Daoy (cell line): ENCODE results near the gene MALL. TPM values are rescaled to one million over a fixed set of nuclear protein-coding genes. Genes with fewer than 3 reads are reported as not detected.
"Not testable (repeated sequence)": the region's sequence is repeated elsewhere in the genome, so short reads cannot be mapped to it uniquely, and the experiment has no call there.

Source experiments
- DNase-seq: peaks from one replicate; pipeline ENCODE4 v3.0.0-alpha.2; 2015; ENCODE audit warnings: low read depth
- total RNA-seq: library from RNA; depleted of rRNA; stranded (reverse); fragments of >200 nt; shearing (Covaris generic); gene quantifications from 2 replicates; pipeline ENCODE4 v1.2.3, GENCODE V29; 2014; rRNA removed

The MALL gene
- 0.34 TPM in 1 of 2 replicates, not detected in the other for total RNA-seq

DNA sequence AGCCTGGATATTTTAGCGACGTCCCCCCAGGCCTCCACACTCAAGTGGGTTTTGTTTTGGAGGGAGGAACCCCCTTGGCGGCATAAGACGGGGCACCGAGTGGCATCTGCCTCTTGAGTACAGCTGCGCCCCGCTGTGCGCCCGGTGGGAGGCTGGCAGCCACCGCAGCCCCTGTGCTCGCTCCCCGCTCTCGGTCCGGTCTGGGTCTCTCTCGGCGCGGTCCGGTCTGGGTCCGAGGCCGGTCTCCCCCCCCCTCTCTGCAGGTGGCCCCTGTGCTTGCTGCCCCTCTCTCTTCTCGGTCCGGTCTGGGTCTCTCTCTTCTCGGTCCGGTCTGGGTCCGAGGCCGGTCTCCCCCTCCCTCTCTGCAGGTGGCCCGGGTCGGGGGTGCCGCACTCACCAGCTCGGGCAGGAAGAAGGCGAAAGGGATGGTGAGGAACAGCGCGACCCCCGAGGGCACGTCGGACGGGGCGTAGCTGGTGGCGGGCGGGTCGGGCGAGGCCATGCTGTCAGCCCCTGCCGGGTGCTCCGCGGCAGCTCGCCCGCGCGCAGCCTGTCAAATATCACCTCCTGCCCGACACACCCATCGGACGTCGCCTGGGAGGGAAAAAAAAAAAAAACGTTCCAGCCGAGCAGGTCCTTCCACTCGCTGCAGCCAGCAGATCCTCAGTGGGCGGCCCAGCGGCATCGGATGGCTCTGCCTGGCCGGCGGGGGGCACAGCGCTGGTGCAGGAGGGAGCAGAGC is at the start of gene MALL:
TSS of gene MALL (minus strand) at position 532 of the 742 bp plus-strand sequence. CDS start at position 502, 30 bp downstream.
- DNase-seq: no peak

DNA sequence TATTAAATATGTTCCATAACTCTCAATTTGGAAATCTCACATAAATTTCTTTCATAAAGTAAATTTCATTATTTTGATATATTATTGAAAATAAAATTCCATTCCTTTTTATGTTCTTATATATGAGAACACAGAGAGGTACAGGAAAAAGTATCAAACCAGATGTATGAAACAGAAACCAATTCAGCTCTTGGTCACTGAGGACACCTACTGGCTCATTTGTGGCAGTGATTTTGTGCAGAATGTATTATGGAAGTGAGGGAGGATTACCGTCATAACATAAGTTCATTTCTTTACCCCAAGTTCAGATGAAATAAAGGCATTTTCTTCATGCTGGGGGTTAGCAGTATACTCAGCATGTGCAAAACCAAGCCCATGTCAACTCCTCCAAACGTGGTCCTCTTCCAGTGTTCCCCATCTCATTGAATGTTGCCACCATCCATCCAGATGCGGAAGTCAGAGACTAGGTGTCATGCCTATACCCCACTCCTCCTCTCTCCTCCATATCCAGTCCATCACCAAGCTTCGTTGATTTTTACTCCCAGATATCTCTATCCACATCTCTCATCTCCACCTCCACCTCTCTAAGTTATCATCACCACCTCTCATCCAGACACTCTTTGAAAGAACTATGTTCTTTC is 41.7 kb upstream of the MALL start:
- DNase-seq: peak; percentile 64

DNA sequence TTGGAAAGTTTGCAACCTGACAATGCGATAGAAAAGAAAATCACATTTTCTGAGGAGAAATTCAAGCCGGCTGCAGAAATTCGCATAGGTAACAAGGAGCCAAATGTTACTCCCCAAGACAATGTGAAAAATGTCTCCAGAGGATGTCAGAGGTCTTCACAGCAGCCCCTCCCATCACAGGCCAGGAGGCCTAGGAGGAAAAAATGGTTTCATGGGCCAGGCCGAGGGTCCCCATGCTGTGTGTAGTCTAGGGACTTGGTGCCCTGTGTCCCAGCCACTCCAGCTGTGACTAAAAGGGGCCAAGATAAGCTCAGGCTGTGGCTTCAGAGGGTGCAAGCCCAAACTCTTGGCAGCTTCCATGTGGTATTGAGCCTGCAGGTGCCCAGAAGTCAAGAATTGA is 39.2 kb upstream of the MALL start:
- DNase-seq: not testable (repeated sequence)

DNA sequence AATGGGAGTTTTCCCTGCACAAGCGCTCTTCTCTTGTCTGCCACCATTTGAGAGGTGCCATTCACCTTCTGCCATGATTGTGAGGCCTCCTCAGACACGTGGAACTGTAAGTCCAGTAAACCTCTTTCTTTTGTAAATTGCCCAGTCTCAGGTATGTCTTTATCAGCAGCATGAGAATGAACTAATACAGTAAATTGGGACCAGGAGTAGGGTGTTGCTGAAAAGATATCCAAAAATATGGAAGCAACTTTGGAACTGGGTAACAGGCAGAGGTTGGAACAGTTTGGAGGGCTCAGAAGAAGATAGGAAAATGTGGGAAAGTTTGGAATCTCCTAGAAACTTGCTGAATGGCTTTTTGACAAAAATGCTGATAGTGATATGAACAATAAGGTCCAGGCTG is 38.6 kb upstream of the MALL start:
- DNase-seq: not testable (repeated sequence)

DNA sequence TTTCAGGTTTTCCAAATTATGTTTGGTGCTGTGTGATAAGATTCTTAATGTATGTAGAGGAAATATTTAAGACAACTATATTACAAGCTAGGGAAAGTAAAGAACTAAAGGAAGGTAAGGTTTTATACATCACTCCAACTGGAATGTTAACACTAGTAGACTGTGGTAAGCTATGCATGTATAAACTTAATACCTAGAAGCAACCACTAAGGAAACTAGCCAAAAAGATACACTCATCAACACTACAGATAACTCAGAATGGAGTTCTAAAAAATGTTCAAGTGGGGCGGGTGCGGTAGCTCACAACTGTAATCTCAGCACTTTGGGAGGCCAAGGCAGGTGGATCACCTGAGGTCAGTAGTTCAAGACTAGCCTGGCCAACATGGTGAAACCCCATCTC is 37.8 kb upstream of the MALL start:
- no peak for DNase-seq

DNA sequence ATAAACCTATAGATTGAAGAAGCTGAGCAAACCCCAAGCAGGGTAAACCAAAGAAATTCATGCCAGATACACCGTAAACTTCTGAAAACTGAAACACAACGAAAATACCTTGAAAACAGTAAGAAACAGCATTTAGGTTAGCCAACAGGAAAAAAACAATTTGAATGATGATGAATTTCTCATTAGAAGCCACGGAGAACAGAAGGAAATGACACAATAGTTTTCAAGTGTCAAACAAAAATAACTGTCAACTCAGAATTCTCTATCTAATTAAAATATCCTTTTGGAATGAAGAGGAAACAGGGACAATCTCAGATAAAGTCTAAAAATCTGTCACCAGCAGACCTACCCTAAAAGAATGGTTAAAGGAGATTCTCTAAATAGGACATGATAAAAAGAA is 37.3 kb upstream of the MALL start:
- no peak for DNase-seq

DNA sequence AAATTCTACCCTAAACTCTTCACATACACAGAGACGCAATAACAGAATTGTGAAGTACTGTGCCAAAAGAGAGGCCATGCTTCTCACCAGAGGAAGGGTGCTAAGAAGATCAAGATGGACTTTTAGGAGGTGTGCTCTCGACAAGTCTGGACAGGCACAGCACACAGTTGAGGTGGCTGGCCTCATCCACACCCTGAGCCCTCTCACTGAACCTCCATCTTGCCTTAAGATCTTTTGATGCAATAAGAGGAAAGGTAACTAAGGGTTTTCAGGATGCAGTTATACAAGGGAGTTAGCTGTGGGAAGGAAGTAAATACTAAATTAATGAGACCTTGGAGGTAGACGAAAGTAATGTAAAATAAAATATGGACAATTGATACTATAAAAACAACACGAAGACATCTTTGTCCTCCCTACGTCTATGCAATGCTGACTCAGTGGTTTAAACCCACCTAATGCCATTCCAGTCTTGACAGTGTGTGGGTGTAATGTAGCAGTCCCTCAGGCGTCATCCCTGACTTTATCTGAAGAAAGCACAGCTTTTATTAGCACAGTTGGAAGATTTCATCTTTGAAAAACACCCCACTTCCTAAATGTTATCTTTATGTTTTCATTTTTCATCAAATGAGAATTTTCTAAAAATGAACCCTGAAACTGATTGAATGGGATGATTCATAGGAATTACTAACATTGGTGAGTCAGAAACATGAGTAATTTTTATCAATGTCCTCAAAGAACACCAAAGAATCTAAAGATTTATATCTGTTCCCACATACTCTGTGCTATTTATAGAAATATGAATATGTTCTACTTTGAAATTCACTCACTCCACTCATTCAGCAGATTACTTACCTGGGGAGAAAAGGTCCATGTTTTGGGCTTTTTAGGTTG is 34.0 kb upstream of the MALL start:
- peak; percentile 77 for DNase-seq

DNA sequence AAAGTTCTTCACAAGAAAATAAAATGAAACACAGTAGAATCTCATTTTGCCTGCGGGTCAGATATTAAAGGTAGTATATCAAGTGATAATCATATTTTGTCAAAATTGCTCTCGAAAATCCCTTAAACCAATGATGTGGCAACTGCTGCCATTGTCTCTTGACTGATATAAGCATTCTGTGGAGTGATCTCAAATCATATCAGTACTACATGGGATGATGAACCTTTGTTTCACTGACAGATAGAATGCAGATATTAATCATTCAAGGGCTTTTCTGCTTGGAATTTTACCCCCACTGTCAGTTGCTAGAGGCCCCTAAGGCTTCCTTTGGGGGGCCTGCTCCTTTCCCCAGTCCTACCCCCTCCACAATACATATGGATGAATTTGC is 31.3 kb upstream of the MALL start:
- DNase-seq: no peak

DNA sequence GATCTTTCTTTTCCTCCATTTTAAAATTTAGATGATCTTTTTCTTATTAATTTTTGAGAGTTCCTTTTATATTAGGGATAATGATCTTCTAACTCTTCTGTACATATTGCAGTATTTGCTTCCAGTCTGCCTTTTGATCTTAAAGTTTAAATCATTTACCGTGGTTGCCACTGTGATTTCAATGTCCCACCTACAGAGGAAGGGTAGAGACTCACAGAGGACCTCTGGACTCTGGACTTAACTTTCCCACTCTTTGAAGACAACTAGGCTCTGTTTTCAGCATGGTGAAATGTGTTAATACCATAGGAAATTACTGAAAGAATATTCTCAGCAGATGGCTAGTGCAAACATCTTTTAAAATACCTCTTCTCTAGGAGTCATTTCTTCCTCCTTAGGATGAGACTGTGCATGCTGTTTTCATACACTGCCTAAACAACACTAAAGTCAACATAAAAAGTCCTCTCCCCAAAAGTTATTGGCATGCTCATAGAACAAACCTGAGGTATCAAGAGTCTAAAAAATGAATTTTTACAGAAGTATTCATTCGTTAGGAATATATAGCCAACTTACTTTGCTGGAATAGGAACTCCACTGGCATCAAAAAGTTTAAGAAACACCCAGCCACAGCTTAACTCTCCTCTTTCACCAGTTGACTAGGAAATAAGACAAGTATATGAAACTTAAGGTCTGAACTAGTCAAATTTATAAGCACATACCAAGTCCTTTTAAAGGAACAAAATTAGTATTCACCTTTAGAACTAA is 30.7 kb upstream of the MALL start:
- DNase-seq: no peak

DNA sequence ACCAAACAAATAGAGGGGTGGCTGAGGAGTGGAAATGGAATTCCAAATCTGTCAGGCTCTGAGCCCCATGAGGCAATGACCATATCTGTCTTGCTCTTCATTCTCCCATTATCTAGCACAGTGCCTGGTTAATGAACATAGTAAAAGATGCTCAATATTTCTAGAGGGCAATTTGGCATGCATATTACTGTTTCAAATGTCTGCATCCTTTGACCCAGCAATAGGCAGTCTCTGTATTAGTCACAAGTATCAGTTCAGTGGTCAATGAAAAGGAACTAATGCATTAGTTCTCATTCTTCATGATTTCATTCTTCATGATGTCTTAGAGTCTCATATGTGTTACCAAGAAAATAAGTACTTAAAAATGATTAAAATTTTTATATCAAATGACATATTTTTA is 28.4 kb upstream of the MALL start:
- DNase-seq: no peak

DNA sequence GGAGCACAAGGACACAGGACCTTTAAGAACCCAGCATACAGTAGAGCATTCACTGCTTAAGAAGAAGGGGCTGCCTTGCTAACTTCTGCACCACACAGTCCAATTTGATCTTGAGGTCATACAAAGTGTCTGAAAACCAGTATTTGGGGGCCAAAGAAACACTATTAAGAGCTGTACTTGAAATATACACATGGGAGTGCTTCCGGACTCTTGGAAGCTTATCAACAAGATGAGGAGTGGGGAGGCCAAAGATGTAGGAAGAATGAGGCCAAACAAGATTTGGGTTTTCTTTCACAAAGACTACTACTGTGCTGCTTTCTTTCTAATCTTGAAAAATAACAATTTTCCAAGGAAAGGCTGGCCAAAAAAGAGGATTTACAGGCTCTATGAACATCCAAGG is 24.8 kb upstream of the MALL start:
- DNase-seq: no peak

DNA sequence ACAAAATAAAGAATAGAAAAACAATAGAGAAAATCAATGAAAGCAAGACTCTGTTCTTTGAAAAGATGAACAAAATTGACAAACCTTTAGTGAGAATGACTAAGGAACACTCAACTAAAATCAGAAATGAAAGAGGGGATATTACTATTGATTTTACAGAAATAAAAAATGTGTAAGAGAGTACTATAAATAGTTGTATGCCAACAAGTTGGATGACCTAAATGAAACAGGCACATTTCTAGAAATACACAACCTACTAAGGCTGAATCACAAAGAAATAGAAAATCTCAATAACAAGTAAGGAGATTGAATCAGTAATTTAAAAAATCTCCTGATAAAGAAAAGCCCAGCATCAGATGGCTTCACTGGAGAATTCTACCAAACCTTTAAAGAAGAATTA is 18.4 kb upstream of the MALL start:
- no peak for DNase-seq

DNA sequence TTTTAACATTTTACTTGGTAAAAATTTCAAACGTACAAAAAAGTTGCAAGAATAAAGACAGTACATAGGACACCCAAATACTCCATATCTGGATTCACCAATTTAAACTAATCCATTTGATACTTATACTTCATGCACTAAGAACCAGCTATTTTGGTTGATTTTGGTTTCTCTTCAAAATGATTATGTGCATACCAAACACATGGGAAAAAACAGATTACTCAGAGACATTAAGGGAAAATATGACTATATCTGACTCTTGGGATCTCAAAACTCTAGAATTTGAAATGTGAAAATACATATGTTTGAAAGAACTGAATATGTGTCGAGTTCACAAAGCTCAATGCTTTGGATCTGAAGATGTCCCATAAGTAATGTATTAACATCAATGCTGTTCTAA is 15.5 kb upstream of the MALL start:
- DNase-seq: no peak

DNA sequence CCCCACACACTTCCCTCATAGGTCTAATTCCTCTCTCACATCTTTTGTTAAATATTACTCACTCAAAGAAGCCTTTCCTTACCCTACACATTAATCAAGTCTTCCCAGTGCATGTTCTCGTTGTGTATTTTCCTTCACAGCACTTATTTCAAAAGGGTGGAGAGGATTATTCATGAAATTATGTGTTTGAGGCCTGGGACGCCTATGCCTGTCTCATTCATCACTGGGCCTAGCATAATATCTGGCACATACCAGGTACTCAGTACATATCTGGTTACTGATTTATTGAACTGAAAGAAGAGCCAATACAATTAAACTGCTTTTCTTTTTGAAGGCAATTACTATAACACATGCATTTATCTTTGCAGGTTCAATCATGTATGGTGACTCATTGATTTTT is 15.1 kb upstream of the MALL start:
- DNase-seq: no peak

DNA sequence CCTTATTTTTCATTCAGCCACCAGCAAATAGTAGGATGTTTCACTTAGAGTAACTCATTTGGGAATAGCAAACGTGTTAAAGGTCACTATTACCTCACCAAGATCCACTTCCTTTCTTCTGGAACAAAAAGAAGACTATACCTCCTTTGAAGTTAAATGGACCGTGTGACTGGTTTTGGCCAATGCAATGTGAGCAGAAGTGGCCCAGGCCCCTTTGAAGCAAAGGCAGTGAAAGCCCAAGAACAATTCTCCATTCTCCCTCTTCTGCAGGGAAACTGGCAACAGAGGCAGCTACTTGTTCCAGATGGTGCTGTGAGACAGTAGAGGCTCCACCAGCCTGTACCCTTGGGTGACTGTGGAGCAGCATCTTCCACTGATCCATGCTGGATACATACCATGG is 11.3 kb upstream of the MALL start:
- peak; percentile 23 for DNase-seq

DNA sequence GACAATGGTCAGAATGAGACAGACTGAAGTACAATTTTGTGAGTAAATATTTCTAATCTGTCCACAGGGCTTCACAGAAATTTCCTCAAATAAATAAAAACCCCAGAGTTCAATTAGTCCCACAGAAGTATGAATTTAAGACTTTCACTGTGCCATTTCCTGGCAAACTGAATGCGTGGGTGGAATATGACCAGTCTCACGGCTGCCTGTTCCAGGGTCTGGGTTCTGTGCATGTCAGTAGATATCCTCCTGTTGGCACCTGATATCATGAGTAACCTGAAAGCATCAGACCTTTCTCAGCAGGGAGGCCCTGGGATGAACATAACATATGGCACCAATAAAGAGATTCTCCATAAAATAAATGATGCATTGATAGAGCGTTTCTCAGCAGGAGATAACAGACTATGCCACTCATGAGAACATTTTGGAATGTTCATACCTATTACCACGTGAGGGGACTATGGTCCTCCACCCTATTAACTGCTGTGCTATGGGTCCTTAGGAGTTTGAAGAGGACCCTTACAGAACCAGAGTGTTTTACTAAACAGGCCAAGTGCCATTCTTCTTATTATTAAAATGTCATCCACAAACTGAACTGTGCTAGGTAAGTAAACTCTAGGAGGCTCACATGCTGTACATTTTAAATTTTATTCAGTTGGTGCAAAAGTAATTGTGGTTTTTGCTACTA is 10.6 kb upstream of the MALL start:
- DNase-seq: peak; percentile 71

DNA sequence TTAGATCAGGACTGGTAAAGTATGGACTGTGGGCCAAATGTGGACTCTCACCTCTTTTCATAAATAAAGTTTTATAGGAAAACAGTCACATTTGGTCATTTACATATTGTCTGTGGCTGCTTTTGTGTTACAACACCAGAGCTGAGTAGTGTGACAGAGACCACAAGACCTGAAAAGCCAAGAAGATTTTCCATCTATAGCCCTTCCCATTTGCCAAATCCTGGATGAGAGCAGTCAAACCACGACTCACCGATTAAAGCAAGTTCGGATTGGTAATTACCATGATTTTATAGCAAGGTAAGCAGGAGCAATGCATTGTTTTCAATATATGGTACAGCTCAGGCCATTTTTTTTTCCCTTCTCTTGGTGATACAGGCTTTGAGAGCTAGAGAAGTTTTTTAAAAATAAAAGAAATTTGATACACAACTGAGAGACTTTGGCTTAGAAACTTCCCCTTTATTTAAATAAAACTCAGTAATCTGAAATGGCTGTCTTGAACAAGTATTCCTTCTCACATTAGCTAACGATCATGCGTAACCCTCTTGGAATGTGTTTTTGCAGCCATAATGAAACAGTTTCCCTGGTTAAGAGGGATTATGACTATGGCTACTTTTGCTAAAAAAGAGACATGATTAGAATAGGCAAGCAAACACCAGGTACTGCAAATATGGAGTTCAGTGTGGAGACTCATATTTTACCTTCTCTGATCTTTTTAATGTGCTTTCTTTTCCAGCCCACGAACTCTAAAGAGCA is 9.5 kb upstream of the MALL start:
- peak; percentile 63 for DNase-seq

DNA sequence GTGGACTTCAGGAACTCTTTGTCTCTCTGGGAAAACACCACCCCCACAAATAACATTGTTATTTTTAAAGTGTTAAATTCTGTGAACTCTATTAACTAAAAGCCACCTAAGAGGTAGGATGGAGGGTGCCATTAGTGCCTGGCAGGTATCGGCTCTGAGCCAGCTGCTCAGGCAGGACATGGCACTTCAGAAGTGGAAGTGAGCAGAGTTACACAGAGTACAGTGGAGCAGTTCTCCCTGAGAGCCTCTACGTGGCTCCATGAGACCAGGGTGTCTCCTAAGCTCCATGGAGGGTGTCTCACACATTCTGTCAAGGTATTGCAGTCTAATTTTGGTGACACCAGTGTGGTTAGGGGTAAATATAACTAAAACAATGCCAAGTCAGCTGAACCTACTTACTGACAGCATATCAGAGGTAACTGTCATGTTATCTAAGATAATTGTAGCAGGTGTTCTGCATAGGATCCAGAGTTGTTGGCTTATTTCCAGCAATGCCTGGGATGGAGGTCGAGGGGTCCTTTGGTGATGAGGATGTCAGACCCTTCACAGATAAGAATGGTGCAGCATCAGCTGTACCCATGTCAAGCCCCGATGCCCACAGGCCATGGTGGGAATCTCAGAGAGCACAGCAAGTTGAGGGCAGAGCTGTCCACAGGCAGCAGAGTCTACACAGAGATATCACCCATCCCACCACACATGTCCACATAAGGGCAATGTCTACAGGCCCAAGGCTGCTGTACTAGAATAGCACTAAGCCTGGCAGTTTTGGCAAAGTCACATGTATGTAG is 8.6 kb upstream of the MALL start:
- DNase-seq: no peak

DNA sequence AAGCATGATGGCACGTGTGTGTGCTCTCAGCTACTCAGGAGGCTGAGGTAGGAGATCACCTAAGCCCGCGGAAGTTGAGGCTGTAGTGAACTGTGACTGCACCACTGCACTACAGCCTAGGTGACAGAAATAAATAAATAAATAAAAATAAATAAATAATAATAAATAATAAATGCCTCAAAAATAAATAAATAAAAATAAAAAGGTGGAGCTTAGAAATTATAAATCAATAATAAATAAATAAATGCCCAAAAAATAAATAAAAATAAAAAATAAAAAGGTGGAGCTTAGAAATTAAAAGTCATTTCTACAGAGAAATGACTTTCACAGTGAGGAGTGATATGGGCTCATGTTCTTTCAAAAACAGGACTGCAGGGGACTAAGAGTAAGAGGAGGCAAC is 6.0 kb upstream of the MALL start:
- no peak for DNase-seq

DNA sequence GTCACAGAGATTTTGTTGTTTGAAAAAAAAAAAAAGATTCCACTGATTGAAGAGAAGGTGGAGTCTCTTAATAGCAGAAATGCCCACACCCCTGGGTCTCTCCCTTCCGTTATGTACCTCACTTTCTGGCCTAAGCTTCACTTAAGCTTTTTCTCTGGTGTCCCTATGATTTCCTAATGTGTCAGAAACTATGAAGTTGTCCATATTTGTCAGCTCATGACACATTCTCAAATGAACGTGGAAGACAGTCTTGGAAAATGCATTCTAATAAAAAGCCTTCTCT is 5.4 kb upstream of the MALL start:
- DNase-seq: no peak
